Dedifferentiated amniotic fluid mesenchymal stem cell (primary cell): ENCODE results near the gene OR2AG1.
"Not testable (repeated sequence)": the region's sequence is repeated elsewhere in the genome, so short reads cannot be mapped to it uniquely, and the experiment has no call there.

Experiments used
- DNase-seq: peaks from one replicate; pipeline ENCODE4 v3.0.0-alpha.2; 2016; ENCODE audit errors: extremely low spot score

The OR2AG1 gene

GRCh38 chr11:6790546-6790945 is 7.7 kb downstream of the OR2AG1 start:
- DNase-seq, result no peak

- DNase-seq, result no peak
Measured at GRCh38 chr11:6794639-6795038, 11.8 kb downstream of the OR2AG1 start.

GRCh38 chr11:6799402-6799801 is 16.6 kb downstream of the OR2AG1 start, which contains the start of gene OR6A2:
Gene OR6A2 (minus strand): TSS chr11:6799689. CDS start chr11:6795708, 3,981 bp downstream.
- DNase-seq, result no peak

DNA sequence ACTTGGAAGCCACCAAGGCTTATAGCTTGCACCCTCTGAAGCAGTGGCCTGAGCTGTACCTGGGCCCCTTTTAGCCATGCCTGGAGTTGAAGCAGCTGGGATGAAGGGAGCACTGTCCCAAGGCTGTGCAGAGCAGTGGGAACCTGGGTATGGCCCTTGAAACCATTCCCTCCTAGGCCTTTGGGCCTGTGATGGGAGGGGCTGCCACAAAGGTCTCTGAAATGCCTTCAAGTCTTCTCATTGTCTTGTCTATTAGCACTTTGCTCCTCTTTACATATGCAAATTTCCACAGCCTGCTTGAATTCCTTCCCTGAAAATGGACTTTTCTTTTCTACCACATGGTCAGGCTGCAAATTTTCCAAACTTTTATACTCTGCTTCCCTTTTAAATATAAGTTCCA is 18.3 kb downstream of the OR2AG1 start:
- not testable (repeated sequence) for DNase-seq

- DNase-seq, result no peak
Measured at GRCh38 chr11:6812390-6813005, 29.7 kb downstream of the OR2AG1 start.

DNA sequence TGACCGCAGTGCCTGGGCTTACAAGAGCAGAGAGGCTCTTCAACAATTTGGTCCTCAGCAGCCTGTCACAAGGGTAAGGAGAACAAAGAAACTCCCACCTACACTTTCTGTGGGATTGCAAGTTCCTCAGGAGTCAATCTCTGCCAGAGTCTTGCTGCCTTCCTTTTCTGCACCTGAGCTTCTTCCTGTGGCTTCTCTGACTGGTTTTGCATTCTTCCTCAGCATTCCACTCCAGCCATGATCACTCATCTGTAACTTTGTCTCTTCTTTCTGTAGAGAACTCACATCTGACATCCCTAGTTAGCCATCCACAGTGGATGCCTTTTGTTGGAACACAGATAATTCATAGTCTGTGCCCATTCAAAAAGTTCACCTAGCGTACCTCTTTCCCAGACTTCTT is 30.8 kb downstream of the OR2AG1 start:
- DNase-seq, result no peak

- no peak for DNase-seq
Measured at GRCh38 chr11:6817694-6818093, 34.9 kb downstream of the OR2AG1 start.

DNA sequence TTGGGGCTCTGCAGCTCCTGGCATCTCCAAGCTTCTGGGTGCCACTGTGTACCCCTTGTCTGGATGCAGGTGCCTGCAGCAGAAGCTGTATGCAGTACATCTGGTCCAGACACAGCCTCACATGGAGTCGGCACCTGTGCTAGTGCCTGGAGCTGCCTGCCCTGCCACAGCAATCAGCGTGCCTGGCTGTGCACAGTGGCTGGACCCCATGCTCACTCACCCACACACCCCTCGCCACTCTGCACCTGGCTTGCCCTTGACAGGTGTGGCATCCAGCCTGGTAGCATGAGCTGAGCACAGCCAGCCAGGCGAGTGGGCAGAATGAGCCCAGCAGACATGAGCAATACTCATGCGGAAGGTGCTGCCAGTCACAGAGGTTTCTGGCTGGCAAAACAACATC is 36.1 kb downstream of the OR2AG1 start:
- DNase-seq, result no peak

- no peak for DNase-seq
Measured at GRCh38 chr11:6824136-6824823, 41.5 kb downstream of the OR2AG1 start.

DNA sequence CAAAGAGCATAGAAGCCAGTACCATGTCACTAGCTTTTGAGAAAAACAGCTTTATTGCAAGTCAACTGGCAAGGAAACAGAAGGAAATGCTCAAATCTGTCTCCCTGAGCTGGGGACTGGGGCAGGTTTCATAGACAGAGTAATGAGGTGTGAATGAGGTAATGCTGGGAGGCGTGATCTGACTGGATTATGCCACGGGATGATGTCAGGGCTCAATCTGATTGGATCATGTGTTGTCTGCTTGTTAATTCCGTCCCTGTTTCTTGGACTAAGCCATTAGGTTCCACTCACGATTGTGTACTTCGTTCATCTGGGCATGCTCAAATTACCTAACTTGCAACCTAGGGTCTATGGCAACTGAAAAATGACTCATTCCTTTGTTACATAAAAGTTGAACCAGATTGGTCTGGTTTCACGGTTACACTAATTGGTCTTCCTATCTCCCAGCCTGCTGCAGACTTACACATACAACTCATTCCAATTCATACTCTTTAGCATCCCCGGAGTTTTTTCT is 42.5 kb downstream of the OR2AG1 start:
- no peak for DNase-seq

- no peak for DNase-seq
Measured at GRCh38 chr11:6828103-6828502, 45.3 kb downstream of the OR2AG1 start.

DNA sequence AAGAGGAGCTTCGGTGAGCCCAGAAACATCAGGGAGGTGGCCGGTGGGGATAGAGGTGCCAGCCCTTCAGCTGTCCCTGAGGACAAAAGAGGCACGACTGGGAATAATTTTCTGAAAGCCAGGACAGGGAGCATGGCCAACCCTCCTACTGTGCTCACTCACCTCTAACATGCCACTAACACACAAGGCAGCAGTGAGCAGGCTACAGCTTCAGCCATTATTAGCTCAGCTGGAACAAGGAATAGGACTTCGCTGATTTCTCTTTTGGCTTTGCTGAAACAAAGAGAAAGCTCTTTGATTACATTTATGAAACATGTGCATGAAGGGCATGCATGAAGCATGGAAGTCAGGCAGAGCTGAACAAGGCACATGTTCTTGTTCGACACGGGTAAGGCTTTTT is 50.5 kb downstream of the OR2AG1 start:
- DNase-seq, result no peak

- no peak for DNase-seq
Measured at GRCh38 chr11:6834021-6834420, 51.2 kb downstream of the OR2AG1 start.
